Pons (tissue), 1 donor: ENCODE measurements around the gene ELFN2.

Source experiments
- DNase-seq: peaks from one replicate; pipeline ENCODE4 v3.0.0-alpha.2; 2016; ENCODE audit warnings: low spot score

The ELFN2 gene

GRCh38 chr22:37384691-37385090 is 42.6 kb downstream of the ELFN2 start:
- DNase-seq: no peak

GRCh38 chr22:37383341-37383740 is 43.9 kb downstream of the ELFN2 start:
- no peak for DNase-seq

GRCh38 chr22:37381489-37381888 is 45.8 kb downstream of the ELFN2 start:
- no peak for DNase-seq

GRCh38 chr22:37379722-37380121 is 47.6 kb downstream of the ELFN2 start:
- no peak for DNase-seq

- DNase-seq: no peak
Observed at GRCh38 chr22:37379085-37379484, 48.2 kb downstream of the ELFN2 start.

GRCh38 chr22:37378642-37379058 is 48.6 kb downstream of the ELFN2 start:
- no peak for DNase-seq

- DNase-seq: no peak
Observed at GRCh38 chr22:37377927-37378326, 49.4 kb downstream of the ELFN2 start.

GRCh38 chr22:37377138-37377537 is 50.1 kb downstream of the ELFN2 start:
- no peak for DNase-seq

GRCh38 chr22:37376643-37377042 is 50.6 kb downstream of the ELFN2 start:
- DNase-seq: no peak

- DNase-seq: no peak
Observed at GRCh38 chr22:37375801-37376200, 51.5 kb downstream of the ELFN2 start.

GRCh38 chr22:37374571-37374970 is 52.7 kb downstream of the ELFN2 start:
- DNase-seq: no peak

GRCh38 chr22:37373451-37373850 is 53.8 kb downstream of the ELFN2 start:
- no peak for DNase-seq

- no peak for DNase-seq
Observed at GRCh38 chr22:37371911-37372310, 55.4 kb downstream of the ELFN2 start.

- DNase-seq: no peak
Observed at GRCh38 chr22:37371491-37371890, 55.8 kb downstream of the ELFN2 start.

GRCh38 chr22:37370306-37370979 is 56.8 kb downstream of the ELFN2 start:
- no peak for DNase-seq

GRCh38 chr22:37369483-37369882 is 57.8 kb downstream of the ELFN2 start:
- DNase-seq: no peak

- no peak for DNase-seq
Observed at GRCh38 chr22:37368058-37368457, 59.2 kb downstream of the ELFN2 start.

- DNase-seq: no peak
Observed at GRCh38 chr22:37366601-37367000, 60.7 kb downstream of the ELFN2 start.

GRCh38 chr22:37365950-37366349 is 61.3 kb downstream of the ELFN2 start:
- DNase-seq: no peak

- no peak for DNase-seq
Observed at GRCh38 chr22:37363261-37363992, 63.9 kb downstream of the ELFN2 start.

GRCh38 chr22:37362621-37363020 is 64.7 kb downstream of the ELFN2 start:
- DNase-seq: no peak

GRCh38 chr22:37358917-37359316 is 68.4 kb downstream of the ELFN2 start:
- DNase-seq: no peak

- DNase-seq: no peak
Observed at GRCh38 chr22:37358386-37358785, 68.9 kb downstream of the ELFN2 start.
